C4-2B (cell line): ENCODE measurements around the gene GIMAP8.

Experiments
- ZFX ChIP-seq: fragments of 450-650 bp; IDR thresholded peaks from 2 replicates; pipeline ENCODE4 v1.6.1; 2017
- TF ChIP-seq, protein P1 (sequence below): fragments of 450-650 bp; conservative IDR thresholded peaks from 2 replicates; pipeline ENCODE4 v1.5.1; 2017; ENCODE audit warnings: mild to moderate bottlenecking

DNA sequence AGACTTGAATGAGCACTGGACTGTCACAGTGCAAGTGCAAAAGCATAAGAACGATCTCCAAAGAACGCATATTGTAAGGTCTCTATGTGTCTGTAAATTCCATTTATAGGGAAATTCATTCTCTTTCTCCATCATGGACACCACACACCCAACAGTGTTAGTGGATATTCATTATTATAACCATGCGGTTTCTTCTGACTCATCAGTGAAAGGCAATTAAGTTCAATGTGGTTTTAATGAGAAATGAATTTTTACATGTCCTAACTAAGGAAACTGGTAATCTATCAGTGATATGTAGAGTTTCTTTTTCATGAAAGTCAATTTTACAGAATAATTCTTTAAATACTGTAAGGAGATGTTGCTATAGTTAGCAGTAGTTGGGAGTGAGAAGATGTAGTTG is 25.9 kb downstream of the GIMAP8 start:
- TF ChIP-seq, protein P1, sequence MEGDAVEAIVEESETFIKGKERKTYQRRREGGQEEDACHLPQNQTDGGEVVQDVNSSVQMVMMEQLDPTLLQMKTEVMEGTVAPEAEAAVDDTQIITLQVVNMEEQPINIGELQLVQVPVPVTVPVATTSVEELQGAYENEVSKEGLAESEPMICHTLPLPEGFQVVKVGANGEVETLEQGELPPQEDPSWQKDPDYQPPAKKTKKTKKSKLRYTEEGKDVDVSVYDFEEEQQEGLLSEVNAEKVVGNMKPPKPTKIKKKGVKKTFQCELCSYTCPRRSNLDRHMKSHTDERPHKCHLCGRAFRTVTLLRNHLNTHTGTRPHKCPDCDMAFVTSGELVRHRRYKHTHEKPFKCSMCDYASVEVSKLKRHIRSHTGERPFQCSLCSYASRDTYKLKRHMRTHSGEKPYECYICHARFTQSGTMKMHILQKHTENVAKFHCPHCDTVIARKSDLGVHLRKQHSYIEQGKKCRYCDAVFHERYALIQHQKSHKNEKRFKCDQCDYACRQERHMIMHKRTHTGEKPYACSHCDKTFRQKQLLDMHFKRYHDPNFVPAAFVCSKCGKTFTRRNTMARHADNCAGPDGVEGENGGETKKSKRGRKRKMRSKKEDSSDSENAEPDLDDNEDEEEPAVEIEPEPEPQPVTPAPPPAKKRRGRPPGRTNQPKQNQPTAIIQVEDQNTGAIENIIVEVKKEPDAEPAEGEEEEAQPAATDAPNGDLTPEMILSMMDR, result no peak
- TF ChIP-seq ZFX, result no peak
